Gastroesophageal sphincter (tissue), 4 donors: Measurements from ENCODE around the gene KCNJ13. TPM values are rescaled to one million over a fixed set of nuclear protein-coding genes. Genes with fewer than 3 reads are reported as not detected.

ENCODE experiments used
- ATAC-seq: fragments of 150-250 bp; one replicate; pipeline ENCODE4 v1.9.1; 2016; ENCODE audit warnings: mild to moderate bottlenecking, moderate library complexity
- H3K27ac ChIP-seq, 4 donors: fragments of 200-600 bp; sonication (generic) in 3 of 4; 1 replicate in 3 of 4; 2 replicates in 1 of 4; pipeline ENCODE4 v1.5.1; 2016 to 2019
- H3K27me3 ChIP-seq: fragments of 200-600 bp; sonication (generic); one replicate; pipeline ENCODE4 v1.5.1; 2019
- H3K36me3 ChIP-seq, 2 donors: fragments of 200-600 bp; sonication (generic); one replicate each; pipeline ENCODE4 v1.5.1; 2019; ENCODE audit warnings: control low read depth in 1 of 2
- H3K4me1 ChIP-seq, 3 donors: fragments of 200-600 bp; sonication (generic); 1 replicate in 2 of 3; 2 replicates in 1 of 3; pipeline ENCODE4 v1.5.1; 2016 to 2019; ENCODE audit warnings: control low read depth in 2 of 3
- H3K4me3 ChIP-seq, 2 donors: fragments of 200-600 bp; sonication (generic); one replicate each; pipeline ENCODE4 v1.5.1; 2019; ENCODE audit warnings: mild to moderate bottlenecking in 1 of 2, moderate library complexity in 1 of 2
- H3K9me3 ChIP-seq, 3 donors: fragments of 200-600 bp; sonication (generic); one replicate each; pipeline ENCODE4 v1.5.1; 2017 to 2019; ENCODE audit warnings: control low read depth in 2 of 3
- EP300 ChIP-seq: sonication (generic); formaldehyde crosslinking; IDR thresholded peaks from one replicate; pipeline ENCODE4 v1.6.1; 2017; ENCODE audit warnings: antibody characterized with exemption, mild to moderate bottlenecking
- POLR2A ChIP-seq, 2 donors: fragments of 450-650 bp; IDR thresholded peaks; one replicate each; pipeline ENCODE4 v1.6.1; 2017; ENCODE audit warnings: antibody characterized with exemption in 2 of 2, mild to moderate bottlenecking in 2 of 2, moderate library complexity in 1 of 2
- POLR2AphosphoS5 ChIP-seq: sonication (generic); formaldehyde crosslinking; IDR thresholded peaks from one replicate; pipeline ENCODE4 v1.6.1; 2017; ENCODE audit warnings: antibody characterized with exemption
- WGBS, 2 donors: methylation state at CpG; one replicate each; pipeline ENCODE4 v1.1.5; 2018; ENCODE audit warnings: low coverage in 1 of 2; 5-methylcytosine and 5-hydroxymethylcytosine counted together
- total RNA-seq, 4 donors: library from RNA; depleted of rRNA; stranded (reverse); fragments of >200 nt; gene quantifications; one replicate each; pipeline ENCODE4 v1.1.0, GENCODE V29; 2016
- TF ChIP-seq, protein P1 (sequence below), 4 experiments: fragments of 200-600 bp in 2 of 4; fragments of 450-650 bp in 2 of 4; sonication (generic) in 1 of 4; IDR thresholded peaks; one replicate each; pipeline ENCODE4 v1.5.1; 2017 to 2019; ENCODE audit warnings: antibody characterized with exemption in 4 of 4, mild to moderate bottlenecking in 2 of 4, moderate library complexity in 2 of 4

Gene KCNJ13
- total RNA-seq, 4 donors from 2014 or later, result not detected

- Histone ChIP-seq H3K4me1 (no peaks in the 10 kb centered on the region), H3K4me3 (no peak overlapping the region), H3K27ac (no peak overlapping the region), H3K9me3 (no peaks in the 10 kb centered on the region), H3K36me3 (peaks cover 5 to 81% of the 10 kb centered on the region in 2 donors), H3K27me3 (no peaks in the 10 kb centered on the region)
- ATAC-seq, result no peak
- 45 to 56% methylated on average over 2 of the region's 2 CpGs for WGBS, 2 donors
- TF ChIP-seq POLR2AphosphoS5 (no peak), POLR2A (IDR thresholded peaks at IDR 0.05) (no peak), EP300 (no peak)
- TF ChIP-seq, protein P1, sequence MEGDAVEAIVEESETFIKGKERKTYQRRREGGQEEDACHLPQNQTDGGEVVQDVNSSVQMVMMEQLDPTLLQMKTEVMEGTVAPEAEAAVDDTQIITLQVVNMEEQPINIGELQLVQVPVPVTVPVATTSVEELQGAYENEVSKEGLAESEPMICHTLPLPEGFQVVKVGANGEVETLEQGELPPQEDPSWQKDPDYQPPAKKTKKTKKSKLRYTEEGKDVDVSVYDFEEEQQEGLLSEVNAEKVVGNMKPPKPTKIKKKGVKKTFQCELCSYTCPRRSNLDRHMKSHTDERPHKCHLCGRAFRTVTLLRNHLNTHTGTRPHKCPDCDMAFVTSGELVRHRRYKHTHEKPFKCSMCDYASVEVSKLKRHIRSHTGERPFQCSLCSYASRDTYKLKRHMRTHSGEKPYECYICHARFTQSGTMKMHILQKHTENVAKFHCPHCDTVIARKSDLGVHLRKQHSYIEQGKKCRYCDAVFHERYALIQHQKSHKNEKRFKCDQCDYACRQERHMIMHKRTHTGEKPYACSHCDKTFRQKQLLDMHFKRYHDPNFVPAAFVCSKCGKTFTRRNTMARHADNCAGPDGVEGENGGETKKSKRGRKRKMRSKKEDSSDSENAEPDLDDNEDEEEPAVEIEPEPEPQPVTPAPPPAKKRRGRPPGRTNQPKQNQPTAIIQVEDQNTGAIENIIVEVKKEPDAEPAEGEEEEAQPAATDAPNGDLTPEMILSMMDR (IDR thresholded peaks at IDR 0.05), result no peak
Measured at GRCh38 chr2:232757905-232758304, 18.5 kb downstream of the KCNJ13 start.

DNA sequence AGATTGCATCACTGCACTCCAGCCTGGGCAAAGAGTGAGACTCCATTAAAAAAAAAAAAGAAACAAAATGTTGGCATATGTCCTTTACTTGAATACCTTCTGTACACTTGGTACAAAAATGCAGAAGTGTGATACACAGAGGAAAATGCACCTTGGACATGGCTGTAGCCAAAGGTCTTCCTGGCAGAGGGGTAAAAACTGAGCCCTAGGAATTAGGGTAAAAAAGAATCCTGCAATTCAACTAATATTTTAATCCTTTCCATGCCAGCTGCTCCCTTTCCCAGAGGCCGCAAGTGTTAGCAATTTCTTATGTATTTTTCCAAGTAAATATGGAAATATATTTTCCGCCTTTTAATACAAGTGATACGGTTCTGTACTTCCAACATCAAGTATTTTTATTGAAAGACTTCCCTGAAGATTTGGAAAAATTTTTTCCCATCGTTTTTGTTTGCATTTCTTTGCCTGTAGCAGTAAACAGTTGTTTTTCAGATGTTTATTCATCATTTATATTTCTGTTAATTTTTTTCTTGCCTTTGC lies 26.2 kb downstream of the KCNJ13 start:
- peaks cover 3 to 78% of the 10 kb centered on the region in 2 donors for H3K36me3 ChIP-seq
- no peaks in the 10 kb centered on the region for H3K27me3 ChIP-seq
- H3K4me1 ChIP-seq, result no peaks in the 10 kb centered on the region
- H3K9me3 ChIP-seq, result no peaks in the 10 kb centered on the region
- 87% methylated on average over 4 of the region's 4 CpGs for WGBS, 2 donors
- H3K27ac ChIP-seq, result no peak overlapping the region
- no peak overlapping the region for H3K4me3 ChIP-seq
- ATAC-seq, result no peak
- TF ChIP-seq EP300, result no peak
- TF ChIP-seq POLR2AphosphoS5, result no peak
- TF ChIP-seq POLR2A (IDR thresholded peaks at IDR 0.05), result no peak
- TF ChIP-seq, protein P1 (IDR thresholded peaks at IDR 0.05), result no peak

DNA sequence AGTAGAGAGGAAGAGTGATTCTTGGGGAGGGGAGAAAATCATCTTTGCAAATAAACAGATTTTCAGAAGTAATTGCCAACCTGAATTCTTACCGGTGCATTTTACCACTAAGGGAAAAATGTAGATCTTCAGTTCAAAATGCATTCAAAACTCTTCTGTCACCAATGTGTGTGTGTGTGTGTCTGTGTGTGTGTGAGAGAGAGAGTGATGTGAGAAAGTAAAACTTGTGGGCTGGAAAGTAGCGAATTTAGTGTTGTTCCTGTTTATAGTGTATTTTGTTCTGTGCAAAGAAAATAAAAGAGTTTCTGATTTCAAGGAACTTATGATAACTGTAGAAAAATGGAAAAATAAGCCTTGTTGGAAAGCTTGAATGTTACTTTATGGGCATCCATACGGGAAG lies 27.0 kb downstream of the KCNJ13 start:
- no peak for ATAC-seq
- 83% methylated on average over 2 to 3 of the region's 3 CpGs for WGBS, 2 donors
- no peaks in the 10 kb centered on the region for H3K4me1 ChIP-seq
- TF ChIP-seq POLR2A (IDR thresholded peaks at IDR 0.05), result no peak
- TF ChIP-seq, protein P1 (IDR thresholded peaks at IDR 0.05), result no peak
- no peak for TF ChIP-seq POLR2AphosphoS5
- TF ChIP-seq EP300, result no peak
- H3K9me3 ChIP-seq, result no peaks in the 10 kb centered on the region
- H3K27me3 ChIP-seq, result no peaks in the 10 kb centered on the region
- no peak overlapping the region for H3K27ac ChIP-seq
- no peak overlapping the region for H3K4me3 ChIP-seq
- H3K36me3 ChIP-seq, result peaks cover 3 to 74% of the 10 kb centered on the region in 2 donors

- no peak for ATAC-seq
- 93 to 96% methylated on average over 3 of the region's 3 CpGs for WGBS, 2 donors
- no peak overlapping the region for H3K27ac ChIP-seq
- no peaks in the 10 kb centered on the region for H3K4me1 ChIP-seq
- H3K9me3 ChIP-seq, result no peaks in the 10 kb centered on the region
- H3K36me3 ChIP-seq, result peaks cover 3 to 61% of the 10 kb centered on the region in 2 donors
- no peaks in the 10 kb centered on the region for H3K27me3 ChIP-seq
- no peak overlapping the region for H3K4me3 ChIP-seq
- TF ChIP-seq POLR2A (IDR thresholded peaks at IDR 0.05) (no peak), POLR2AphosphoS5 (no peak), EP300 (no peak)
- TF ChIP-seq, protein P1 (IDR thresholded peaks at IDR 0.05), result no peak
Measured at GRCh38 chr2:232748038-232748437, 28.3 kb downstream of the KCNJ13 start.

GRCh38 chr2:232744963-232745362 lies 31.4 kb downstream of the KCNJ13 start:
- 77% methylated on average over 1 of the region's 1 CpG; no CpG with 5 or more reads in 1 of the 2 donors for WGBS, 2 donors
- H3K36me3 ChIP-seq, result peaks cover 3 to 39% of the 10 kb centered on the region in 2 donors
- no peaks in the 10 kb centered on the region for H3K27me3 ChIP-seq
- no peak for ATAC-seq
- no peak overlapping the region for H3K27ac ChIP-seq
- H3K4me3 ChIP-seq, result no peak overlapping the region
- TF ChIP-seq EP300 (no peak), POLR2A (IDR thresholded peaks at IDR 0.05) (no peak), POLR2AphosphoS5 (no peak)
- TF ChIP-seq, protein P1 (IDR thresholded peaks at IDR 0.05), result no peak
- H3K9me3 ChIP-seq, result no peaks in the 10 kb centered on the region
- no peaks in the 10 kb centered on the region for H3K4me1 ChIP-seq
